Measurements from ENCODE around the gene FAM184B.

DNA sequence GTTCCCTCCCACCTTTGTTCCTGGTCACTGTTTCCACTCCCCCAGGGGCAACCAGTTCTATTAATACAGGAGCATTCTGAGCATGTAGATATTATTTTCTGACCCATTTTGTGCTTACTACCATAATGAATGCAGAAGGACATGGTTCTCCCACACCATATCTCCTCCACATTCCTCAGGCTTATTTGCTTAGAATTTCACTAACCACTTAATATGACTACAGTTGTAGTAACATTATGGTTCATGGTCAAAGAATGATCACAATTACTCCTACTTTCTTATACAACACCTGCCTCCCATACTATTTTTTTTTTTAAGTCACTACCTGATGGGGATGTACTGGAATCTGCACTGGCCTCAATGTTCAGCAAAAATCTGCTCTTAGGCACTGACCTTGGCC is 7.5 kb upstream of the FAM184B start:
- TF ChIP-seq, protein P1, sequence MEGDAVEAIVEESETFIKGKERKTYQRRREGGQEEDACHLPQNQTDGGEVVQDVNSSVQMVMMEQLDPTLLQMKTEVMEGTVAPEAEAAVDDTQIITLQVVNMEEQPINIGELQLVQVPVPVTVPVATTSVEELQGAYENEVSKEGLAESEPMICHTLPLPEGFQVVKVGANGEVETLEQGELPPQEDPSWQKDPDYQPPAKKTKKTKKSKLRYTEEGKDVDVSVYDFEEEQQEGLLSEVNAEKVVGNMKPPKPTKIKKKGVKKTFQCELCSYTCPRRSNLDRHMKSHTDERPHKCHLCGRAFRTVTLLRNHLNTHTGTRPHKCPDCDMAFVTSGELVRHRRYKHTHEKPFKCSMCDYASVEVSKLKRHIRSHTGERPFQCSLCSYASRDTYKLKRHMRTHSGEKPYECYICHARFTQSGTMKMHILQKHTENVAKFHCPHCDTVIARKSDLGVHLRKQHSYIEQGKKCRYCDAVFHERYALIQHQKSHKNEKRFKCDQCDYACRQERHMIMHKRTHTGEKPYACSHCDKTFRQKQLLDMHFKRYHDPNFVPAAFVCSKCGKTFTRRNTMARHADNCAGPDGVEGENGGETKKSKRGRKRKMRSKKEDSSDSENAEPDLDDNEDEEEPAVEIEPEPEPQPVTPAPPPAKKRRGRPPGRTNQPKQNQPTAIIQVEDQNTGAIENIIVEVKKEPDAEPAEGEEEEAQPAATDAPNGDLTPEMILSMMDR (IDR thresholded peaks at IDR 0.05) = no peak
- TF ChIP-seq EP300 (IDR thresholded peaks at IDR 0.05) = no peak
